Measurements from ENCODE around the gene CIAO3.
"Not testable (repeated sequence)": the region's sequence is repeated elsewhere in the genome, so short reads cannot be mapped to it uniquely, and the experiment has no call there.

Gene CIAO3

DNA sequence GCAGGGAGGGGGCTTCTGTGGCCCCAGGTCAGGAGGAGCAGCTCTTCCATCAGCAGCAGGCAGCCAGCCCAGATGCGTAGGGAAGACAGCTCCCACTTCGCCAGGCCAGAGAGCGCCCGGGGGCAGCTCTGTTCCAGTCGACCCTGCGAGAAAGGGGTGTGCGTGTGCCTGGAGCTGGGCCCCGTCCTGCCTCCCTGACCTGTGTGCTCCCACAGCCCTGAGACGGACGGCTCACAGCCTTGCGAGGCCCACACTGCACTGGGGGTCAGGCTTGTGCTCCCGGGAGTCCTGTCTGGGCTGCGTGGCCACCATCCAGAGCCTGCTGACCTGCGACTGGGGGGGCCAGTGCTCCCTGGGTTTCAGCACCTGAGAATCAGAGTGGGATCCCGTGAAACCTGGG, 19.3 kb upstream of the CIAO3 start:
- no peak for DNase-seq (ENCODE audit: low spot score)

DNA sequence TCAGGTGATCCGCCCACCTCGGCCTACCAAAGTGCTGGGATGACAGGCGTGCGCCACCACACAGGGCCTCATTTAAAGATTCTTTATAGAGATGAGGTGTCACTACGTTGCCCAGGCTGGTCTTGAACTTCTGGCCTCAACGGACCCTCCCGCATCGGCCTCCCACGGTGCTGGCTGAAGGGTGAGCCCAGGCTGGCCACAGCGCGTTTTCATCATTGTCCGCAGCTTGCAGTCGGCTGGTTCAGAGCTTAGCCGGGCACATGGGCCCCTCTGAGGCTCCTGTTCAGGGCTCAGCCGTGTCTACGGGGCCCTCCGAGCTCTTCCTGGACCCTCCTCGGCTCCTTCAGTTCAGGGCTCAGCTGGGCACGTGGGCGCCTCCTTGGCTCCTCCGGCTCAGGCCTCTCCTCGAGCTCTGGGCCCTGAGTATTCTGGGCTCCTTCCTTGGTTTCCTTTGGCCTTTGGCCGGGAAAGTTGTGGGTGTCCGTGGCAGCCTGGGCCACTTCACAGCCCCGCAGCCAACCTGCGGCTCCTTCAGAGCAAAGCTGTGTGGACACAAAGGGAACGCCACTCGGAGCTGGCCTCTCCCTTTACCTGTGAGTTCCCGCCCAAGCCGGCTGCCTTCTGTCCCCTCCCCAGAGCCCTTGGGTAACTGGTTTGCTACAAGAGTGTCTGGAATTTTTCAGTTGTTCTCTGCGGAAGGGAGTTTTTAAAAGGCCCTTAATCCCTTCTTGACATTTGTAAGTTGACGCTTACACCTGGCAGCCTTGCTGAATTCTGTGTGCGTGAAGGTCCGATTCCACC, 18.5 kb upstream of the CIAO3 start:
- DNase-seq (ENCODE audit: low spot score): no peak

DNA sequence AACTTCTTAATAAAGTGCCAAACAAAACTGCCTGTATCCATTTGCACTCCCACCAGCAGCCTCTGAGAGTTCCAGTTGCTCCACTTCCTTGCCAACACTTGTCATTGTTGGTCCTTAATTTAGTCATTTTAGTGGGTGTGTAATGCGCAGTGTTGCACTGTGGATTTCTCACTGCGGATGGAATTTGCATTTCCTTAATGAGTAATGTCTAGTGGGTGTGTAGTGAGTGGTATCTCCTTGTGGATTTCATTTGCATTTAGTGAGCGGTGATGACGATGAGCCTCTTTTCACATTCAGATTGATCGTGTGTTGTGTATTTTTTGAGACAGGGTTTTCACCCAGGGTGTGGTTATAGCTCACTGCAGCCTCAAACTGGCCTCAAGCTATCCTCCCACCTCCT, 15.6 kb upstream of the CIAO3 start:
- no peak for DNase-seq (ENCODE audit: low spot score)

DNA sequence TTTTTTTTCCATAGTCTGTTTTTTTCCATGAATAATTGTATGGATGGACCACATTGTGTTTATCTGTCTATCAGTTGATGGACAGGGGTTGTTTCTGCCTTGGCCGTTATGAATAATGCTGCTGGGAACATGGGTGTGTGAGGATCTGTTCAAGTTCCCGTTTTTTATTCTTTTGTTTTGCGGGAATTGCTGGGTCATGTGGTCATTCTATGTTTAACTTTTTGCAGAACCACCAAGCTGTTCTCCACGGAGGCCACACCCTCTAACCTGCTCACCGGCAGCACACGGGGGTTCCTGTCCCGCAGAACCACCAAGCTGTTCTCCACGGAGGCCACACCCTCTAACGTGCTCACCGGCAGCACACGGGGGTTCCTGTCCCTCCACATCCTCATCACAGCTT, 13.9 kb upstream of the CIAO3 start:
- no peak for DNase-seq (ENCODE audit: low spot score)

DNA sequence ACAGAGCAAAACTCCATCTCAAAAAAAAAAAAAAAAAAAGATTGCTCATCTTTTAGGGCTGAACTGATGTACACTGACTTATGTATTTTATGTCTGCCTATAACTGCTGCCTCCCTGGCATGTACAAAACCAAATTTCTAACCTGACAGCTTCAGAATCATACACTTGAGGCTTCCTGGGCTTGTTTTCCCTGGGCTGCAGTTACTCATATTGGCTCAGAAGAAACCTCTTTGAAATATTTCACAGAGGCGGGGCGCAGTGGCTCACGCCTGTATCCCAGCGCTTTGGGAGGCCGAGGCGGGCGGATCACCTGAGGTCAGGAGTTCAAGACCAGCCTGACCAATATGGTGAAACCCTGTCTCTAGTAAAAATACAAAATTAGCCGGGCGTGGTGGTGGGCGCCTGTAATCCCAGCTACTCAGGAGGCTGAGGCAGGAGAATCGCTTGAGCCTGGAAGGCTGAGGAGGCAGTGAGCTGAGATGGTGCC, 13.4 kb upstream of the CIAO3 start:
- DNase-seq (ENCODE audit: low spot score): not testable (repeated sequence)

DNA sequence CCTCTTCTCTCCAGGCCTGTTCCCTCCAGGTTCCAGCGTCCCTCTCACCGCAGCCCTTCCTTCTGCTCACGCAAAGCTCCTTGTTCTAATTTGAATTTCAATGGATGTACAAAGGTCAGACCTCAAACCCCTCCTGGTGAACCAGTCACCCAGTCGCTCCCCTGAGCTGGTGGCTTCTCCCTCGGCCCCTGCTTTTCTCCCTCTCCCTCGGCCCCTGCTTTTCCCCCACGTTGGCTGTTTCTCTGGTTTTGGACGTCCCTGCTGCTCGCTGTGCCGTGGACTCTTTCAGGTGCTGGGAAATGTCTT, 11.2 kb upstream of the CIAO3 start:
- no peak for DNase-seq (ENCODE audit: low spot score)

DNA sequence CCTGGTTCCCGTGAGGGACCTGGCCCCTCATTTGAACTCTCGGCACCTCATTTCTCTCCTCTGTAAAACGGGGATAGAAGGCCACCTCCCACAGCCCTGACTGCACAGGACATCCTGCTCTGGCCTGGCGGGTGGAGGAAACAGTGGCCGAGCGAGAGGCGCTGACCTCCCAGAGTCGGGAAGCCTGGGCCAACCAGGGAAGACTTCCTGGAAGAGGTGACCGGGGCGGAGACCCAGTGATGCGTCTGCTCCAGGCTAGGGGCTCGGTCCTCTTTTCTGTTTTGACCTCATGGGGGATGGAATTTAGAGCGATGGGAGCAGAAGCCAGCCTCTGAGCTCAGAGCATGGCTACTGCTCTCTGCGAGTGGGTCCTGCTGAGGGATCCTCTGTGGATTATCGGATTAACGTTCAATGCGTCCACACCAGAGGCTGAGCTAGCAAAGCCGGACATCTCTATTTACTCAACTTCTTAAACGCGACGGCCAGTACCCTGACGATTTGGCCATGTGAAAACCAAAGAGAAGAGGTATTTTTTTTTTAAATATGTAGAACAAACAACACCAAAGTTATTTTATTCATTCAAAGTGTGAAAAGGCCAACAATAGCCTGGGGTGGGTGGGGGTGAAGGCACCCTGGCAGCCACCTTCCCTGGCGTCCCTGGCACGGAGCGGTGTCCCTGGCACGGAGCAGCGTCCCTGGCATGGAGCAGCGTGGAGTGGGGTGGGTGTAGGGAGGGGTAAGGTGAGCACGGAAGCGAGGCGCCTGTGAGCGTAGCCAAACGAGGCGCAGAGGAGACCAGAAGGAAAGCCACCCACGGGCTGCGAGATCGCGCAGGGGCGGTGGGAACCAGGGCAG, 10.6 kb upstream of the CIAO3 start:
- no peak for DNase-seq (ENCODE audit: low spot score)

DNA sequence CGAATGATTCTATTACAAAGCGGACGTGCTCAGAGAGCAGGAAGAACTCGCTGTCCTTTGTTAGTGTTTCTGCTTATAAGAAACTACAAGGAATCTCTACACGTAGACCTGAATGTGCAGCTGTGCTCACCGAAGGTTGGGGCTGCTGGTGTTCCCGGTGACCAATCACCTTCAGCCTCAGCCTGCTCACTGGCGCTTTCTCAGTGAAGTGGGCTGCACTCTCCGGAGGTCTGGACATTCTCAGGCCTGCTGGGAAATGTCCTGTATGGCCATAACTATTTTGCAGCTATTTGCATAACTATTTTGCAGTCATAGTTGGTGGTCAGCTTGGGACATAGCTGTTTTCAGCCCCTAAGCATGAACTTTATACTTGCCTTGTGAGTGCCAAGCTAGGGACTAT, 9.7 kb upstream of the CIAO3 start:
- no peak for DNase-seq (ENCODE audit: low spot score)

DNA sequence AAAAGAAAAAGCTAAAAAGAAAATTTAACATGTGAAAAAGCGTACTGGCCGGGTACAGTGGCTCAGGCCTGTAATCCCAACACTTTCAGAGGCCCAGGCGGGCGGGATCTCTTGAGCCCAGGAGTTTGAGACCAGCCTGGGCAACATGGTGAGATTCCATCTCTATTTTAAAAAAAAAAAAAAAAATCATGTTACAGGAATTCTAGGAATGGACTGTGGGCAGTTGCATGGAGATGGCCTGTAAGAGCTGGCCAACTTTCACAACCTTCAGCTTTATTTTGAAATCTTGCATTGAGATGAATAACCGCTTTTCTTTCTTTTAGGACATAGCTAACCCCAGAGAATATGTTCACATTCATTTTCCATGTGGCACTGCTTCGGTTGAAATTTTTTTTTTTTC, 8.2 kb upstream of the CIAO3 start:
- no peak for DNase-seq (ENCODE audit: low spot score)

DNA sequence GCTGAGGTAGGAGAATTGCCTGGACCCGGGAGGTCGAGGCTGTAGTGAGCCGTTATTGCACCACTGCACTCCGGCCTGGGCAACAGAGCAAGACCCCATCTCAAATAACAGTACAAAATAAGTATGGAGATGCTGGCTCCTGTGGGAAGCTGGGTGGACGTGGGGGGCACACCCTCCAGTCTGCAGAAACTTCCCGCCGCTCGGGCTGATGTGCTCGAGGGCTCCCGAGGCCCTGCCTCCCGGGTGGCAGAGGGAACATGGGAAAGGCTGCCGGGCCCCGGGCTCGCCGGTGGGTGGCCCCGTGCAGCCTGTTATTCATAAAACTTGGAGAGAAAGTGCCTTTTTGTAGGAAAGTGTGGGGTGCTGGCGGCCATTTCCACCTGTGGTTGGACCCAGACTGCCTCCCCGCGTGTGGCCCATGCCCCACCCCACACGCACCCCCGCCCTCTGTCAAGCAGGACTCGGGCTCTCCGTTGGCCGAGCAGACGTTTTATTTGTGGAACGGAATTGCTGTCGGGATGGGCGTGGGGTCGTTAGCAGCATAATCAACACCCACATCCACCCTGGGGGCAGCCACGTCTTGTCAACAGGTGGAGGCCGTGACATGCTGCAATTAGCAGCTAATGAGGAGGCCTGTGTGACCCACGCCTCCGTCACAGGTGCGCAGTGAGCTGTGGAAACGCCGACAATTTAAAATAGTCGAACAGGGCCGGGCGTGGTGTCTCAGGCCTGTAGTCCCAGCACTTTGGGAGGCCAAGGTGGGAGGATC, 7.4 kb upstream of the CIAO3 start:
- DNase-seq (ENCODE audit: low spot score): no peak

DNA sequence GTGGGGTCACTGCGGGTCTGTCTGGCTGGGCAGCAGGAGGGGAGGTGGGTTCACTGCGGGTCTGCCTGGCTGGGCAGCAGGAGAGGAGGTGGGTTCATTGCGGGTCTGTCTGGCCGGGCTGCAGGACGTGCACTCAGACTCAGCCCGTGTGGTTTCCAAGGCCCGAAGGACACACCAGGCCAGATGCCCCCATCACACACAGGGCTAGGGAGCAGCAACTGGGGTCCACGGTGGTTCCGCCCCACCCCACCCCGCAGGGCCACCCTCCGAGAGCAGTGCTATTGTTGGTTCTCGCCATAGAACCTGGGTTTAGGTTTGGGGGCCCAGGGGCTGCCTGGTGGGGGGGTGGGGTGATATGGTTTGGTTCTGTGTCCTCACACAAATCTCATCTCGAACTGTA, 5.8 kb upstream of the CIAO3 start:
- no peak for DNase-seq (ENCODE audit: low spot score)

DNA sequence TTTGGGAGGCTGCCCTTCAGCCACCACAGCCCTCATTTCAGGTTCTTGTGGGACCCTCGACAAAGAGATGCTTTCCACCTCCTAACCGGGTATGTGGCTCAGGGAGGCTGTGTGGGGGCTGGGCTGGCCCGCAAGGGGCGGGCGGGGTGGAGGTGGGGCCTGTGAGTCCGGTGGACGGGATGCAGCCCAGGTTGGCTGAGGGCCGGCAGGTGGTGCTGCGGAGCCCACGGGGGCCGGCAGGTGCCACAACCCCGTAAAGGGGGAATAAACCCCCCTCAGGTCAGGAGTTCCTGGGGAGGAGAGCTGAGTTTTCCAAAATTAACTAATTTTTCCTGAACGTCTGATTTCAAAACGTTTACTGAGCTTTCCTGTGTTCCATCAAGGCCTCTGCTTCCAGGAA, 4.9 kb upstream of the CIAO3 start:
- DNase-seq (ENCODE audit: low spot score): no peak

DNA sequence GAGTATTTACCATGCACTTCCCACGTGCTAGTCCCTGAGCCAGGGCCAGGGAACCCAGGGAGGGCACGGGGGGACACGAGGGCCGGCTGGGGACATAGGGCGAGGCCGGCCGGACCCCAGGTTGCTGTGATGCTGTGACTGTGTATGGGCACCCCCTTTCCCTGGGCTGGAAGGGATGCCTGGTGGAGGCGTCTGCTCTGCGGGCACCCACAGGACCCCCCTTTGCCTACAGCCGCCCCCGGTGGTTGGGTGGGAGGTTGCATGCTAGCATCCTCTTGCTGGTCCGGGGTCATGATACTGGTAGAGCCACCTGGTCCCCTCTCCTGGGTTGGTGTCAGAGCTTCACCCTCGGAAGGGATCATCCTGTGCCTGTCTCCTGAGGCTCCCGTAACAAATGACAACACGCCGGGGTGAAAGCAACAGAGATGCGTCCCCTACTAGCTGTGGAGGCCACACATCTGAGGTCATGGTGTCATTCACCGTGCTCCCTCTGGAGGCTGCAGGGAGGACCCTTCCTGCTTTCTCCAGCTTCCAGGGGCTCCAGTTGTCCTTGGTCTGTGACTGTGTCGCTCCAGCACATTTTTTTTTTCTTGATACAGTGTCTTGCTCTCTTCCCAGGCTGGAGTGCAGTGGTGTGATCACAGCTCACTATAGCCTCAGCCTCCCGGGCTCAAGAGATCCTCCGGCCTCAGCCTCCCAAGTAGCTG, 3.1 kb upstream of the CIAO3 start:
- no peak for DNase-seq (ENCODE audit: low spot score)

DNA sequence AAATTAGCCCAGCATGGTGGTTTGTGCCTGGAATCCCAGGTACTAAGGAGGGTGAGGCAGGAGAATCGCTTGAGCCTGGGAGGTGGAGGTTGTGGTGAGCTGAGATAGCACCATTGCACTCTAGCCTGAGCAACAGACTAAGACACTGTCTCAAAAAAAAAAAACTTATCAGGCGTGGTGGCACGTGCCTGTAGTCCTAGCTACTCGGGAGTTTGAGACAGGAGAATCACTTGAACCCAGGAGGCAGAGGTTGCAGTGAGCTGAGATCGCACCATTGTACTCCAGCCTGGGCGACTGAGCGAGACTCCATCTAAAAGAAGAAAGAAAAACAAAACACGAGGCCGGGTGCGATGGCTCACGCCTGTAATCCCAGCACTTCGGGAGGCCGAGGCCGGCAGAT, 2.1 kb upstream of the CIAO3 start:
- DNase-seq (ENCODE audit: low spot score): not testable (repeated sequence)

DNA sequence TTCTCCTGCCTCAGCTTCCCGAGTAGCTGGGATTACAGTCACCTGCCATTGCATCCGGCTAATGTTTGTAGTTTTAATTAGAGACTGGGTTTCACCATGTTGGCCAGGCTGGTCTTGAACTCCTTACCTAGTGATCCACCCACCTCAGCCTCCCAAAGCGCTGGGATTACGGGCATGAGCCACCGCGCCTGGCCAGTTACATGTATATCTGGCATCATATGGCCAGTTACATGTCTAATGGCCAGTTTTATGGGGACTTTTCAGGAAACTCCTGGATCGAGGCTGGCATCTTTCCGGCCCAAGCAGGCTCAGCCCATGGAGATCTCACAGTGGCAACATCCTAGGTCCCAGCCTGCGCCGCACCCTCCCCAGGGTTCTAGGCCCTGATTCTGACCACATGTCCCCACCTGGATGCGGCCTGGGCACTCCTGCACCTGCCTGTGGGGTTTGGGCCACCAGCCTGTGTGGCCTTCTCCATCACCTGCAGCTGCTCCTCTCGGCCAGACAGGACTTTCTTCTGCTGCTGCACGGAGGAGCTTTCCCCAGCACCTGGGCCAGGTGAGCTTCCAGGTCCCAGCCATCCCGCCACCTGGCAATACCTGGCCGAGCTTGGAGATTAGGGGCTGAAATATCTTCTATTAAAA, 1.3 kb upstream of the CIAO3 start:
- no peak for DNase-seq (ENCODE audit: low spot score)

DNA sequence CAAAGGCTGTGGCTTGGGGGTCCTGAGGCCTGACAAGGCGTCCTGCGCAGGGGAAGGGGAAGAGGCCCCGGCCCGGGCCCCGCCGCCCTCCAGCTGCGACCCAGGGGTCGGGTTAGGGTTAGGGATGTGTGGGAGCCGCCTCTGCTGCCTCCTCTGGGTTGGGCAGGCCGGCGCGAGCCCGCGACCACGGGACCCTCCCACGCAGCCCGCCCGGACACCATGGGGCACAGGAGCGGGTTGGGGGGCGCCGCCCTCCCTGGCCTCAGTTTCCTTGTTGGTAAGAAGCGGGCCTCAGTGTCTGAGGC, 386 bp downstream of the CIAO3 start:
- DNase-seq (ENCODE audit: low spot score): no peak

DNA sequence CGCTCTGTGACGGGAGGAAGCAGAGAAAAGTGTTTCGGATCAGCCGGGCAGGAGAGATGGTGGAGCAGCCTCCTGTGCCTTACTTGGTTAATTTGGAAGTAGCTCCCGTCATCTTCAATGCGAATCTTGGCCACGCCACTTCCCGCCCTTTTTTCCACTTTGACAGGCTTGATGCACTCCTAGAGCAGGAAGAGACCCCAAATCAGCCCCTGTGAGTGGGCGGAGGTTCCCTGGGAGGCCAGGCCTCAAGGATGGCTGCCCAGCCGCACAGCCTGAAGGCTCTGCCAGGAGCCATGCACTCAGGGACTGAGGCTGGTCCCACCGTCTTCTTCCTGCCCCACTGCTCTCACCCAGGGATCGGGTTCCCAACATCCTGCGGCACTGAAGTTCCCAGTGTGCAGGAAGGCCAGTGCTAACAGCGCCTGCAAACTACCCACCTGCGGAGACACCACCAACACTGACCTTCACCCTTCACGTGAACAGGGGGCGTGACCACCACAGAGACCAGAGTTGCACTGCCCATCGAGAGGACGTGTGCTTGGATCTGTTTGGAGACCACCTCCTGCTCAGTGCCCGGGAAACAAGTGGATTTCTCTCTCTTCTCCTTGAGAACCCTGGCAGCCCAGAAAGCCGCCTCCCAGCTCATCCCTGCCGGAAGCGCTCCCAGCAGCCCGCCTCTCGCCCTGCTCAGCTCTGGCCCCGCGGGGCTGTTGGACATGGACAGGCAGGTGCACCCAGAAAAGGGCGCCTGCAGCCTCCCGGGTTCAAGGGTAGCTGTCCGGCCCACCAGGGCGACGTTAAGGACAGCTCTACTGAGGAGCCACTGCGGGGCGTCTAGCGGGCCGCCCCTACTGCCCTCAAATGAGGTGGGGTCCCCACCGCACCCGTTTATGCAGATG, 988 bp downstream of the CIAO3 start:
- no peak for DNase-seq (ENCODE audit: low spot score)

DNA sequence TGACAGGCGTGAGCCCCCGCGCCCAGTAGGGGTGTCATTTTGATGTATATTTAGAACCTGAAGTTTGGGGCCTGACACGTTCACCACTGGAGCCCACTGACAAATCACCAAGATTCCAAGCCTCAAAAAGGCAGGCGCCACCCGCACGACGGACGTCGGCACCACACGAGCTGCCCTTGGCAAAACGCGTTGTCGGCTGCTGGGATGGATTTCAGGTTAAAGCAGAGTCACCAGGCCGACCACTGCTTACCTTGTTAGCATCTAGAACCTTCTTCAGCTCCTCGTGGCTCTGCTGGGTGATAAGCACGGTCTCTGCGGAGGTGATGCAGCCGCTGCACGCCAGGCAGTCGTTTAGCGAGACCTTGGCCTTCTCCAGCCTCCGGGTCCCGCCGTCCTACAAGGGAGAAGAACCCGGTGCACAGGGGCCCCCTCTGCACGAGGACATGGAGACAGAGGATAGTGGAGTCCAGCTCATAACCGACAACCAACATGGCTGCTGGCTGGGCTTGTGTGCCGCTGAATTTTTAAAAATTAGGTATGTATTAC, 3.8 kb downstream of the CIAO3 start:
- DNase-seq (ENCODE audit: low spot score): no peak

DNA sequence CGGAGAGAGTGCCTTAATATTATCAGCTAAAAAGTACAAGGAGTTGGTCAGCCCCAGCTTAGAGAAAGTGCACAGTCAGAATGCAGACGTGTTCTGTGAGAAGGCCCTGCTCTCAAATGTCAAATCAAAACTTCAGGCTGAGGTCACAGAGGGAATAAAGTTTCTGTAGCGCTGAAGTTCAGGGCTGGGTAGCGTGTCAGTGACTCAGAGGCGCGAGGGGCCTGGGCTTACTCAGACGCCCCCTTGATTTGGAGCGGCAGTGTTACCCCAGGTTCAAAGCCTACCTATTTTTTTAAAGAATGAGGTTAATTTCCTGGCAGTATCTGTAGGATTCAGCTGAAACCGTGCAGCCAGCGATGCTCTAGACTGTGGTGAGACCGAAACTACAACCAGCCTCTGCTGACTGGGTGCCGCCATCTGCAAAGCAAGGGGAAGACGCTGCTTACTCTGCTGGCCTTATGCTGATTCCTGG, 4.8 kb downstream of the CIAO3 start:
- DNase-seq (ENCODE audit: low spot score): no peak
